OCI-LY1 (cell line): ENCODE measurements around the gene HSBP1L1.

Source experiments
- EZH2 ChIP-seq: fragments of 200-600 bp; sonication (generic), shearing (Covaris generic); IDR thresholded peaks from 2 replicates; pipeline ENCODE4 v1.8.0; 2017; ENCODE audit warnings: borderline replicate concordance, mixed run types, mild to moderate bottlenecking, antibody characterized with exemption, low read length, moderate library complexity, mixed read lengths
- TF ChIP-seq, protein P1 (sequence below): fragments of 200-600 bp; sonication (generic), shearing (Covaris generic); IDR thresholded peaks from 2 replicates; pipeline ENCODE4 v1.5.1; 2017; ENCODE audit warnings: mild to moderate bottlenecking, antibody characterized with exemption, low read length, moderate library complexity, mixed read lengths

DNA sequence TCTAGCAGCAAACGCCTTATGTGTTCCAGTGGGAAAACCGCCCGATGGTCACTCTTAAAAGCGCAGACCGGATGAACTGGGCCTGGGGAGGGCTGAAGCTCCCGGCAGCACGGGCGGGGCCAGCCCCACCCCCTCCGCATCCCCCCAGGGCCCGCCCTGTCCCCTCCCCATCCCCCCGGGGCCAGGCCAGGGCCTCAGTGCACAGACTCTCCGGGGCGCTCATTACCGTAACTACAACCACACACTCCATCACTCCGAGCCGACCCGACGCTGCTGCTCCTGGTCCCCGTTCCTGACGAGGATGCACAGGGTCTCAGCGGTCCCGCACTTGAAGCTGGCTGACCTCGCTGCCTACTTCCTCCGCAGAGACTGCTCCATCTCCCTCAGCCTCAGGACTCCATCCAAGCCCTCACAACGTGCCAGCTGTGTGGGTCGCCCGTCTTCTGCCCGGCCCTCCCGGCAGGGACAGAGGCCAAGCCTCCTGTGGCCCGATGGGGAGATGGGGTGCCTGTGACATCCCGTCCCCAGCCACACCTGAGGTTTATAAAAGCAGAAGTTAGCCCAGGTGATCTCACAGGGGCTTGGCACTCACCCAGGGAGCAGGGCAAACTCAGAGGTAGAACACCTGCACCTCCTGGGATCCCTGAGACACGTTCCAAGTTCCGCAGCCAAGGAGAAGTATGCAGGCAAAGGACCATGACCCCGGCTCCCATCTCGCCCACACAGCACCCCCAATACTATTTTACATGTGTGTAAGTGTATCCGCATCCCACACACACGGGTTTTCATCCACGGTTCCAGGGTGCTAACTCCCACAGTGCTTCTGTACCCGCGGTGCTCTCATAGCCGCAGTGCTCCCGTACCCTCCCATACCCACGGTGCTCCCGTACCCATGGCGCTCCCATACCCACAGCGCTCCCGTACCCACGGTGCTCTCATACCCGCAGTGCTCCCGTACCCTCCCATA, 49.0 kb upstream of the HSBP1L1 start:
- TF ChIP-seq, protein P1, sequence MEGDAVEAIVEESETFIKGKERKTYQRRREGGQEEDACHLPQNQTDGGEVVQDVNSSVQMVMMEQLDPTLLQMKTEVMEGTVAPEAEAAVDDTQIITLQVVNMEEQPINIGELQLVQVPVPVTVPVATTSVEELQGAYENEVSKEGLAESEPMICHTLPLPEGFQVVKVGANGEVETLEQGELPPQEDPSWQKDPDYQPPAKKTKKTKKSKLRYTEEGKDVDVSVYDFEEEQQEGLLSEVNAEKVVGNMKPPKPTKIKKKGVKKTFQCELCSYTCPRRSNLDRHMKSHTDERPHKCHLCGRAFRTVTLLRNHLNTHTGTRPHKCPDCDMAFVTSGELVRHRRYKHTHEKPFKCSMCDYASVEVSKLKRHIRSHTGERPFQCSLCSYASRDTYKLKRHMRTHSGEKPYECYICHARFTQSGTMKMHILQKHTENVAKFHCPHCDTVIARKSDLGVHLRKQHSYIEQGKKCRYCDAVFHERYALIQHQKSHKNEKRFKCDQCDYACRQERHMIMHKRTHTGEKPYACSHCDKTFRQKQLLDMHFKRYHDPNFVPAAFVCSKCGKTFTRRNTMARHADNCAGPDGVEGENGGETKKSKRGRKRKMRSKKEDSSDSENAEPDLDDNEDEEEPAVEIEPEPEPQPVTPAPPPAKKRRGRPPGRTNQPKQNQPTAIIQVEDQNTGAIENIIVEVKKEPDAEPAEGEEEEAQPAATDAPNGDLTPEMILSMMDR: no peak
- TF ChIP-seq EZH2: no peak
